ENCODE measurements around the gene CGN. TPM values are rescaled to one million over a fixed set of nuclear protein-coding genes. Genes with fewer than 3 reads are reported as not detected.

CGN gene
- total RNA-seq, 1 experiment from 2014 or later: 30.9 TPM

DNA sequence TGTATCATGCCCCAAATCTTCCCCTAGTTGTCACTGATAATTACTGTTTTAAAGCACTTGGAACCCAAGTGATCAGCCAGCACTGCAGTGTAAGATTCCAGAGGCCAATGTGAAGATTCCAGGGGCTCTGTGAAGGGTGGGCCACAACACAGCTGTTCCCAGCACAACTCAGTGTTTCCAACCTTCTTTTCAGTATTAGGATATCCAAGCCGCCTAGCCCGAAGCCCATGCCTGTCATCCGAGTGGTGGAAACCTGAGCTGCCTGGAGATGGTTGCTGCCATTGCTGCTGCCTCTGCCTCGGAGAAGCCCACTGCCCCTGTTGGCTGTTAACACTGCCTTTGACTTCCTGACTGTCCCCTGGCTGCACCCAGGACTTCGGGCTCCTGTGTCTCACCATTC is 70.3 kb downstream of the CGN start:
- Histone ChIP-seq H3K79me2 (ENCODE audit: insufficient read depth, low read length) (no peaks in the 10 kb centered on the region), H3T11ph (ENCODE audit: low read length) (no peak overlapping the region), H4K5ac (ENCODE audit: insufficient read length, low read depth, low read length) (no peak overlapping the region), H2BK5ac (ENCODE audit: insufficient read length, low read length) (no peak overlapping the region), H4K8ac (replicated peaks; ENCODE audit: insufficient read length, low read depth, low read length) (no peak overlapping the region), H3K56ac (ENCODE audit: insufficient read length, low read depth, low read length) (no peak overlapping the region), H2BK20ac (ENCODE audit: low read depth, low read length, poor library complexity, severe bottlenecking) (no peak overlapping the region), H3K23ac (ENCODE audit: insufficient read length, low read depth, low read length) (no peak overlapping the region), H3K18ac (ENCODE audit: insufficient read length, low read depth, low read length) (no peak overlapping the region), H4K91ac (ENCODE audit: insufficient read length, low read depth, low read length) (no peak overlapping the region), H3K23me2 (ENCODE audit: insufficient read length, low read depth, low read length, poor library complexity, severe bottlenecking) (no peaks in the 10 kb centered on the region), H3K14ac (ENCODE audit: insufficient read depth, low read length) (no peak overlapping the region), H3K9ac (ENCODE audit: extremely low read depth, insufficient read length, low read length) (no peak overlapping the region), H2BK15ac (ENCODE audit: low read depth, low read length) (no peak overlapping the region), H3K4ac (ENCODE audit: low read depth, low read length) (no peak overlapping the region), H2AK5ac (ENCODE audit: insufficient read length, low read length) (no peak overlapping the region), H3K27me3 (ENCODE audit: insufficient read depth, low read length) (no peaks in the 10 kb centered on the region), H4K20me1 (ENCODE audit: control insufficient read depth, insufficient read depth, insufficient read length) (no peaks in the 10 kb centered on the region), H3K79me1 (ENCODE audit: insufficient read depth, low read depth, low read length, poor library complexity, severe bottlenecking) (no peaks in the 10 kb centered on the region), H3K9me3 (ENCODE audit: control insufficient read depth, low read depth, low read length) (no peaks in the 10 kb centered on the region), H2BK12ac (ENCODE audit: insufficient read length, low read depth, low read length) (no peak overlapping the region), H3K4me1 (ENCODE audit: insufficient read depth, low read length) (no peaks in the 10 kb centered on the region), H3K27ac (ENCODE audit: insufficient read length, low read depth, low read length) (no peak overlapping the region), H2BK120ac (ENCODE audit: low read depth, low read length, poor library complexity, severe bottlenecking) (no peak overlapping the region), H3K4me2 (ENCODE audit: insufficient read depth, insufficient read length, low read length) (no peak overlapping the region), H2AFZ (ENCODE audit: low read length) (no peak overlapping the region)
- Mint-ChIP-seq H3K27me3 (ENCODE audit: low read depth) (no peaks in the 10 kb centered on the region), H3K4me1 (peaks cover 7 to 13% of the 10 kb centered on the region in 2 experiments), H3K4me3 (no peak overlapping the region), H3K27ac (no peak overlapping the region), H3K9me3 (no peaks in the 10 kb centered on the region), H3K36me3 (ENCODE audit: insufficient read depth in 1 of 3, low read depth in 3 of 3) (peaks cover 3 to 34% (median 12%) of the 10 kb centered on the region in 3 experiments)
- DNase-seq: no peak
- no peak for TF ChIP-seq CTCF (conservative IDR thresholded peaks at IDR 0.05)
- no CpG with 5 or more reads among the region's 5 CpGs for WGBS (ENCODE audit: extremely low coverage, insufficient read length, low lambda C conversion rate)
